ENCODE data around the gene MAP3K7CL.

DNA sequence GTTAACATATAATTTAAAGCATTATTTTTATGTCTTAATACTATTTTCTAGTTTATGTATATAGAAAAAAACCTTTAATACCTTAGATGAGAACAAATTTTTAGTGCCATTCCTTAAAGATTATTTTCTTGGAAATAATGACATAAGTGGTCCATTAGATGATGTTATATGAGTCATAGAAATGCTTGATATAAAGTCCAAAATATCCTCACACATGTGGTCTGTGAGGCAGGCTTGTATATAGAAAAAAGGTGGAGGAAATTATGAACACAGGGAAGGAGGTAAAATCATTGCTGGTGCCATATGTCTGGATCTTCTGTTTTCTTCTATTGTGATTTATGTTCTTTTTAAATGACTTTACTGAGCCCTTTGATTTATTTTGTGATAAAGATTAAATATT, 79.3 kb downstream of the MAP3K7CL start:
- TF ChIP-seq, protein P1, sequence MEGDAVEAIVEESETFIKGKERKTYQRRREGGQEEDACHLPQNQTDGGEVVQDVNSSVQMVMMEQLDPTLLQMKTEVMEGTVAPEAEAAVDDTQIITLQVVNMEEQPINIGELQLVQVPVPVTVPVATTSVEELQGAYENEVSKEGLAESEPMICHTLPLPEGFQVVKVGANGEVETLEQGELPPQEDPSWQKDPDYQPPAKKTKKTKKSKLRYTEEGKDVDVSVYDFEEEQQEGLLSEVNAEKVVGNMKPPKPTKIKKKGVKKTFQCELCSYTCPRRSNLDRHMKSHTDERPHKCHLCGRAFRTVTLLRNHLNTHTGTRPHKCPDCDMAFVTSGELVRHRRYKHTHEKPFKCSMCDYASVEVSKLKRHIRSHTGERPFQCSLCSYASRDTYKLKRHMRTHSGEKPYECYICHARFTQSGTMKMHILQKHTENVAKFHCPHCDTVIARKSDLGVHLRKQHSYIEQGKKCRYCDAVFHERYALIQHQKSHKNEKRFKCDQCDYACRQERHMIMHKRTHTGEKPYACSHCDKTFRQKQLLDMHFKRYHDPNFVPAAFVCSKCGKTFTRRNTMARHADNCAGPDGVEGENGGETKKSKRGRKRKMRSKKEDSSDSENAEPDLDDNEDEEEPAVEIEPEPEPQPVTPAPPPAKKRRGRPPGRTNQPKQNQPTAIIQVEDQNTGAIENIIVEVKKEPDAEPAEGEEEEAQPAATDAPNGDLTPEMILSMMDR (IDR thresholded peaks at IDR 0.05; ENCODE audit: low read depth, low read length): no peak
- TF ChIP-seq EZH2phosphoT487 (IDR thresholded peaks at IDR 0.05; ENCODE audit: low read depth): no peak

Measured in OCI-LY3 (cell line).